Body of pancreas (tissue), 4 donors: Measurements from ENCODE around the gene IFNE.
"Not testable (repeated sequence)": the region's sequence is repeated elsewhere in the genome, so short reads cannot be mapped to it uniquely, and the experiment has no call there.

Experiments used
- POLR2A ChIP-seq, 3 donors: fragments of 450-650 bp; IDR thresholded peaks; one replicate each; pipeline ENCODE4 v1.6.1; 2016; ENCODE audit warnings: antibody characterized with exemption in 3 of 3, mild to moderate bottlenecking in 2 of 3
- TF ChIP-seq, protein P1 (sequence below), 7 experiments: fragments of 450-650 bp in 4 of 7; fragments of 200-600 bp in 3 of 7; sonication (generic) in 3 of 7; IDR thresholded peaks; one replicate each; pipeline ENCODE4 v1.5.1; 2016 to 2019; ENCODE audit warnings: antibody characterized with exemption in 7 of 7

DNA sequence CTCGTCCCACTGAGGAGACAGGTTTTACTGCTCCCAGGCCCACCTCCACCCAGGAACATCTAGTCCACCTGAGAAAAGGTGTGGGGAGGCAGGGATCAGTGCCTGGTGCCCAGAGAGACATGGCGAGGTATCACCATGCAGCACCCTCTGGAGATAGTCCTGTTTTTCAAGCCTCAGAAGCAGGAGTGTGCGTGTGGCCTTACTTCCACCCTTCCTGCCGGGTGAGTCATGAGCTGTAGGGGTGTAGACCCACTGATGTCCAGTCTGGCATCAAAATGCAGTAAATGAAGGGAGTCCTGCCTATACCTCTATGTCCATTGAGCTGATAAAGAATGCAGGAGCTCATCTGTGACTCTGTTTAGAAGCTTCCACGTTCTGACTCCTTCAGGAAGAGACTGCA, 32.8 kb downstream of the IFNE start:
- TF ChIP-seq, protein P1, sequence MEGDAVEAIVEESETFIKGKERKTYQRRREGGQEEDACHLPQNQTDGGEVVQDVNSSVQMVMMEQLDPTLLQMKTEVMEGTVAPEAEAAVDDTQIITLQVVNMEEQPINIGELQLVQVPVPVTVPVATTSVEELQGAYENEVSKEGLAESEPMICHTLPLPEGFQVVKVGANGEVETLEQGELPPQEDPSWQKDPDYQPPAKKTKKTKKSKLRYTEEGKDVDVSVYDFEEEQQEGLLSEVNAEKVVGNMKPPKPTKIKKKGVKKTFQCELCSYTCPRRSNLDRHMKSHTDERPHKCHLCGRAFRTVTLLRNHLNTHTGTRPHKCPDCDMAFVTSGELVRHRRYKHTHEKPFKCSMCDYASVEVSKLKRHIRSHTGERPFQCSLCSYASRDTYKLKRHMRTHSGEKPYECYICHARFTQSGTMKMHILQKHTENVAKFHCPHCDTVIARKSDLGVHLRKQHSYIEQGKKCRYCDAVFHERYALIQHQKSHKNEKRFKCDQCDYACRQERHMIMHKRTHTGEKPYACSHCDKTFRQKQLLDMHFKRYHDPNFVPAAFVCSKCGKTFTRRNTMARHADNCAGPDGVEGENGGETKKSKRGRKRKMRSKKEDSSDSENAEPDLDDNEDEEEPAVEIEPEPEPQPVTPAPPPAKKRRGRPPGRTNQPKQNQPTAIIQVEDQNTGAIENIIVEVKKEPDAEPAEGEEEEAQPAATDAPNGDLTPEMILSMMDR (IDR thresholded peaks at IDR 0.05), result not testable (repeated sequence)
- TF ChIP-seq POLR2A (IDR thresholded peaks at IDR 0.05), result not testable (repeated sequence)
